NCI-H128 (cell line): ENCODE results near the gene CHCHD3.
"Not testable (repeated sequence)": the region's sequence is repeated elsewhere in the genome, so short reads cannot be mapped to it uniquely, and the experiment has no call there.

Experiments used
- DNase-seq: peaks from one replicate; lab custom pipeline; 2025; ENCODE audit not compliant: unreplicated experiment; lab: John Stamatoyannopoulos, UW

The CHCHD3 gene

DNA sequence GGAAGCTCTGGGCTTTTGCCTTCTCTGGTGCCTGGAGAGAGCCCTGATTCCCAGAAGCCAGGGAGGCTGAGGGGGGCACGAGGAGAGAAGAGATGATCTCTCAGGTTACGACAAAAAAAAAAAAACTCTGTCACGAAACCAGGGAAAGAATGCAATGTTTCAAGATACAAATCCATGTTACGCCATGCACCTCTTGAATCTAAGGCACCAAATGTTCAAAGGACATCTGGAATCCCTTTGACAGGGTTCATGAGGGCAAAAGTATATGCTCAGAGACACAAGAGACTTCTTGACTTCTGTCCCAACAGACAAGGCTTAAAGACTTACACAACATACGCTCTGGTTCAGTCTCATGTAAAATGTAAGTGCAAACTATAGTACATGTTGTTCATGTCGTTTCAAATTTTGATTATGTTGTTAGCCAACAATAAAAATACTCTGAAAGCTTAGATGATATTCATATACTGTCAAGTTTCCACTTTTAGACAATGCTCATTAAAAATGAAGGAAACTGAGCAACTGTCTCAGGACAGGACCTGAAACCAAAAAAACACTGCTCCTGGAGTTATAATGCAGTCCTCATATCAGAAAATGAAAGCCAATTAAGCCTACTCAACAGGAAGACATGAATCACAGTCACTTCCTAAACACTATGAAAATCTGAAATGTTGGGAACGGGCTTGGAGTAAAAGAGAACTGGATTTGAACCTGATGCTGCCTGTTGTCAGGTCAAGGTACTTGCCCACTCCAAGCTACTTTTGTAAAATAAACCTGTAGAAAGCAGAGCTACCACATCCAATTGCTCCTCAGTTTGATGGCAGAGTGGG is 72.3 kb downstream of the CHCHD3 start:
- no peak for DNase-seq

DNA sequence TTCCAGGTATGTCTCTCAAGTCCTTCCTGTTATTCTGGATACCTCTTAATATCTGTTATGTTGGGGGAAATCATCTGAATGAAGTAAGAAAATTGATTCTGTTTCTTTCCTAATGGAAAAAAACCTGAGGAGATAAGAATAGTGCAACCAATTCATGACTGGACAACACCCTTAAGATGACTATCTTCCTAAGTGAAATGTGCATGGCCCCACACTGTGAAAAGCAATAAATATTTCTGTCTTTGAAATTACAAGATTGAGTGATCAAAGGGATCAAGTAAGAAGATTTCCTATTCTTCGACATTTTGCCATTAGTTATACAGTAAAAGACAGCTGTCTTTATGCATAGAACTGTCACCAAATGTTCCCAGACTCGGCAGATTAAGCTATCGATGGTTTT is 73.9 kb downstream of the CHCHD3 start:
- no peak for DNase-seq

GRCh38 chr7:133003052-133003910 is 78.6 kb downstream of the CHCHD3 start:
- no peak for DNase-seq

- DNase-seq, result no peak
These were observed 80.2 kb downstream of the CHCHD3 start for GRCh38 chr7:133001727-133002126.

GRCh38 chr7:132999845-133000244 is 82.0 kb downstream of the CHCHD3 start:
- DNase-seq, result no peak

GRCh38 chr7:132998763-132999162 is 83.1 kb downstream of the CHCHD3 start:
- no peak for DNase-seq

- DNase-seq, result no peak
These were observed 84.4 kb downstream of the CHCHD3 start for GRCh38 chr7:132997505-132997904.

DNA sequence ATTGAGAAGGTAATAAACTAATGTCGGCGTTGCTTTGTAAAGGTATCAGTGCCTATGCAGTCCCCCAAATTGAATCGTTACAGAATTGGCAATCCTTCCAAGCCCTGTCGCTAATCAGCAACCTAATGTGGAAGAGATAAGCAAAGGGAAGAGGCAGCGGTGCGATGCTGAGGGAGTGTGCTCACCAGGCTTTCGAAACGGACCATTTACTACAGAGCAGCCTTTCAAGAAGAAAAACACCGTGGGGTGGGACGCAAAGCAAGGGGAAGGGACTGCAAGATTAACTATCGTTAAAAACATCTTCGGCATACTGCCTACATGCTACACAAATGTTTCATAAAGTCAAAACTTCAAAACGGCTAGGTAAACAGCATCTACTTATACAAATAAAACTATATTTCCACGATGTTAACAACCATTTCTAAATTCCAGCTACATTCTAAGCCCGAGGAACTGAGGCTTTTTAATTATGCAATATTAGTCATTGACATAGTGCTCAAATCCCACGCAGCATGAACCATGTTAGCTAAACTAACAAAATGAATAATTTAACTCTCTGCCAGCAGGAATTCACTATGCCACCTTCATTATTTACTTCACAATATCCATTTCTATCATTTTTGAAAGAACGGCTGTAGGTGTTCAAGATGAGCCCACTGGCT is 85.2 kb downstream of the CHCHD3 start:
- DNase-seq, result no peak

- no peak for DNase-seq
These were observed 88.4 kb downstream of the CHCHD3 start for GRCh38 chr7:132993377-132994013.

- no peak for DNase-seq
These were observed 90.0 kb downstream of the CHCHD3 start for GRCh38 chr7:132991615-132992587.

- no peak for DNase-seq
These were observed 93.8 kb downstream of the CHCHD3 start for GRCh38 chr7:132988117-132988516.

DNA sequence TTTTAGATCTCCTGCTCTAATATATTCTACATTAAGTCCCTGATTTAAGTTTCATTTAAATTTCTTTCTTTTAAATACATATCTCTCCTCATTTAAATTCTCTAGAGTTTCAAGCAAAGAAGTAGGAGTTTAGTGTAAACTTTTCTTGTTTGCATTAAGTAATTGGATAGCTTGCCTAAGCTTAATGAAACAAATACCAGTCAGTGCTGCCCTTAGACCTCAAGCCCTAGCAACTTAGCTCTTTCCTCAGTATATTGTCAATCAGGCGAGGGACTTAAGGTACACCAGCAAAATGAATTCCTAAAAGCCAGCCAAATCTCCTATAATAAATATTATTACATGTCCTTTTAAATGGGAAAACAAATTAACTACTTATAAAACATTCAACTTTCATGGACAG is 101.5 kb downstream of the CHCHD3 start:
- DNase-seq, result no peak

DNA sequence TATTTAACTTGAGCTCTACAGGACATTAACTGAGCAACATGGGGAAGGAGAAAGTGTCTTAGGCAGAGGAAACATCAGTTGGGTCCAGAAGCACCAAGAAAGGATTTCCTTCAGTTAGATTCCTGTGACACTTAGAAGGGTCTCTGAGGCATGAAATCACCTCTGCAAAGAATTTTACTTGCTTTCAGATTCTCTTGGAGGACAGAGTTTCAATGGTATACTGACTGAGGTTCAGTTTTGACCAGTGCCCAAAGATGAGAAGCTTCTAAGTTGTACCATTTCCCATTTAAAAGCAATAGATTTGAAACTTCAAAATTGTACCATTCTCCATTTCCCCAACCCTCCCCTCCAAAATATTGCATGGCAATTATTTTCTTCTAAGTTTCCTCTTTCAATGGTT is 102.4 kb downstream of the CHCHD3 start:
- DNase-seq, result no peak

DNA sequence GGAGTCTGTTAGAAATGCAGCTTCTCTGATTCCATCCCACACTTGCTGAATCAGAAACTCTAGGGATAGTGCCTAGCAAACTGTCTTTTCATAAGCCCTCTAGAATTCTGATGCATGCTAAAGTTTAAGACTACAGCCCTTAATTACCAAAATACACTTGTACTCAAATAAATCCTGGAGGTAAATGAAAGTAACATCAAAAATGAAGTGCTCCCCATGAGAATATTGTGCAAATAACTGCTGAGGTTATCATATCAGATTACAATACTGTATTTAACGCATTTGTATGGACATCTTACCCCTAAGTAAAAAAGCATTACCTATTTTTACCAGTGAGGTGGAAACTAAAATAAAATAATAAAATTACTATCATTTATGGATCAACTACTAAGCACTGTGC is 104.7 kb downstream of the CHCHD3 start:
- DNase-seq, result no peak

DNA sequence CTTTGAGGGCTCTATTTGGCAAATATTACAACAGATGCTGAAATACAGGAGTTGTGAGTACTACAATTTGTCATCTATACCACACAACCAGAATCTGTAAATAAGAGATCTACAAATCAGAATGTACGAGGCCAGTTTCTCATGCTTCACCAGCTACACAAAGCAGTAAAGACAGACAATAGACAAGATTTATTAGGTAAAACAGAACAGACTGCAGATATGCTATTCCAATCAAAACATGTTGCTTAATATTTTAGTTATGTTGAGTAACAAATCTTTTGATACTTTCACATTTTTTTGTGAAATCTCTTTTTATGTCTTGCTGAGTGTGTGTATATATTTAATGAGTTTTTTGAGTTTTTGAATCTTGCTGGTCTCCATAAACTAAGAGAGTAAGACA is 109.1 kb downstream of the CHCHD3 start:
- DNase-seq, result no peak

GRCh38 chr7:132970257-132970656 is 111.6 kb downstream of the CHCHD3 start:
- no peak for DNase-seq

DNA sequence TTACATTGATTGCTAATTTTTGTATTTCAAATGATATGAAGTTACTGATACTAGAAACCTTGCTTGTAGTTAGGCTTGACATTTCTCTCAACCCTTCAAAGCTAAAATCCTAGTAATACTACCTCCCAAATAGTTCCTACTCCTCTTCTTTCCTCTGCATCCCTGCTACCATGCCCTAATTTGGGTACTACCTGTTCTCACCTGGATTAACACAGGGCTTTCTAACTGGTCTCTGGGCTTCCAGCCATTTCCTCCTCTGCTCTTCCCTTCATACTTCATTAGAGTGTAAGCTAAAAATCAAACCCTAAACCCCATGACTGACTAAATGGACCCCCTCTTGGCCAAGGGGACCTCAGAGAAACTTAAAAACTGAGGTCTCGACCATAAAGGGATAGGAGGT is 112.4 kb downstream of the CHCHD3 start:
- DNase-seq, result no peak

- not testable (repeated sequence) for DNase-seq
These were observed 114.4 kb downstream of the CHCHD3 start for GRCh38 chr7:132967470-132967848.

GRCh38 chr7:132966754-132967469 is 115.0 kb downstream of the CHCHD3 start:
- DNase-seq, result no peak
